Endodermal cell (in vitro differentiated cells): Measurements from ENCODE around the gene GNG12. TPM values are rescaled to one million over a fixed set of nuclear protein-coding genes. Genes with fewer than 3 reads are reported as not detected.

Experiments used
- DNase-seq: peaks from one replicate; pipeline ENCODE4 v3.0.0-alpha.2; 2017
- H3K27ac ChIP-seq: 2 replicates; pipeline ENCODE4 v1.5.1; 2013; ENCODE audit warnings: mild to moderate bottlenecking, low read depth, low read length, moderate library complexity
- H3K27me3 ChIP-seq: 2 replicates; pipeline ENCODE4 v1.6.1; 2013; ENCODE audit warnings: mild to moderate bottlenecking, low read length, moderate library complexity; ENCODE audit not compliant: insufficient read depth, control insufficient read depth, poor library complexity, severe bottlenecking
- H3K36me3 ChIP-seq: 2 replicates; pipeline ENCODE4 v1.7.0; 2013; ENCODE audit warnings: mild to moderate bottlenecking, low read length, moderate library complexity; ENCODE audit not compliant: control insufficient read depth, insufficient read depth
- H3K4me1 ChIP-seq: one replicate; pipeline ENCODE4 v1.7.0; 2013; ENCODE audit warnings: low read length; ENCODE audit not compliant: control insufficient read depth, insufficient read depth
- H3K4me3 ChIP-seq: 2 replicates; pipeline ENCODE4 v1.5.1; 2013; ENCODE audit warnings: mild to moderate bottlenecking, low read length, moderate library complexity
- H3K9ac ChIP-seq: 2 replicates; pipeline ENCODE4 v1.6.1; 2013; ENCODE audit warnings: mild to moderate bottlenecking, low read length, moderate library complexity; ENCODE audit not compliant: poor library complexity, severe bottlenecking; ENCODE audit errors: extremely low read depth
- H3K9me3 ChIP-seq: 2 replicates; pipeline ENCODE4 v1.6.1; 2013; ENCODE audit warnings: mild to moderate bottlenecking, low read length, moderate library complexity; ENCODE audit not compliant: control insufficient read depth
- H3K27ac Mint-ChIP-seq: 2 replicates; pipeline ENCODE4 v1.8.0; 2020; ENCODE audit warnings: mixed read lengths
- H3K27me3 Mint-ChIP-seq: 2 replicates; pipeline ENCODE4 v1.8.0; 2021; ENCODE audit warnings: mild to moderate bottlenecking, mixed read lengths; ENCODE audit not compliant: insufficient read depth
- H3K36me3 Mint-ChIP-seq: 2 replicates; pipeline ENCODE4 v1.8.0; 2020; ENCODE audit warnings: low read depth, mixed read lengths
- H3K4me1 Mint-ChIP-seq: 2 replicates; pipeline ENCODE4 v1.8.0; 2020; ENCODE audit warnings: mixed read lengths
- H3K4me3 Mint-ChIP-seq: 2 replicates; pipeline ENCODE4 v1.8.0; 2020; ENCODE audit warnings: mild to moderate bottlenecking, moderate library complexity, mixed read lengths
- H3K9me3 Mint-ChIP-seq: 2 replicates; pipeline ENCODE4 v1.8.0; 2020; ENCODE audit warnings: mild to moderate bottlenecking, mixed read lengths
- CTCF ChIP-seq: fragments of 200-600 bp; sonication (generic); conservative IDR thresholded peaks from 2 replicates; pipeline ENCODE4 v1.5.0; 2021; ENCODE audit warnings: antibody characterized with exemption, mild to moderate bottlenecking
- WGBS, 2 experiments: methylation state at CpG; one replicate each; pipeline versions ENCODE4 v1.1.5 to v1.1.7; 2013; ENCODE audit warnings: missing lambda C conversion rate in 2 of 2, mixed read lengths in 1 of 2; ENCODE audit not compliant: insufficient coverage in 1 of 2, insufficient read length in 1 of 2; 5-methylcytosine and 5-hydroxymethylcytosine counted together
- total RNA-seq, 2 donors: library from RNA; stranded (reverse); fragmentation: NEBNext Ultra II Directional in 1 of 2; extraction: Animal tissue kit (Norgen Biotek cat#: 25700) in 1 of 2; gene quantifications; 2 replicates in 1 of 2; 3 replicates in 1 of 2; pipeline ENCODE4 v1.2.1, GENCODE V29; 2021

GNG12 gene
- total RNA-seq, 2 donors from 2014 or later, result 7.7 to 9.2 TPM

GRCh38 chr1:67685558-67686266 lies 147.6 kb downstream of the GNG12 start:
- WGBS, 2 experiments, result 0% methylated on average over 27 to 65 of the region's 65 CpGs
- Mint-ChIP-seq H3K4me3 (peak overlapping the region; percentile 92), H3K36me3 (peaks cover 18% of the 10 kb centered on the region)

GRCh38 chr1:67685067-67685557 lies 148.2 kb downstream of the GNG12 start, which contains the start of gene GADD45A:
Gene GADD45A (plus strand): TSS chr1:67685201. CDS start chr1:67685495, 294 bp downstream.
- Mint-ChIP-seq H3K4me1 (peaks cover 30% of the 10 kb centered on the region), H3K36me3 (peaks cover 18% of the 10 kb centered on the region), H3K27ac (peak within 1 kb of the TSS; percentile 94), H3K4me3 (peak within 1 kb of the TSS; percentile 92), H3K27me3 (no peaks in the 10 kb centered on the region), H3K9me3 (no peaks in the 10 kb centered on the region)
- peak; percentile 100 for DNase-seq
- WGBS, 2 experiments, result 0% methylated on average over 19 to 39 of the region's 39 CpGs
- Histone ChIP-seq H3K4me3 (peak within 1 kb of the TSS; percentile 91), H3K4me1 (peaks cover 20% of the 10 kb centered on the region), H3K27me3 (no peaks in the 10 kb centered on the region), H3K9me3 (no peaks in the 10 kb centered on the region), H3K27ac (peak within 1 kb of the TSS; percentile 88), H3K9ac (peak within 1 kb of the TSS; percentile 77), H3K36me3 (peaks cover 32% of the 10 kb centered on the region)
- TF ChIP-seq CTCF, result no peak

More at GRCh38 chr1:67685558-67686266, 147.6 kb downstream of the GNG12 start:
- peak overlapping the region; percentile 94 for H3K27ac Mint-ChIP-seq
- Histone ChIP-seq H3K4me1 (peaks cover 20% of the 10 kb centered on the region), H3K27ac (peak overlapping the region; percentile 88), H3K27me3 (no peaks in the 10 kb centered on the region), H3K36me3 (peaks cover 32% of the 10 kb centered on the region), H3K9me3 (no peaks in the 10 kb centered on the region), H3K4me3 (peak overlapping the region; percentile 91), H3K9ac (peak overlapping the region; percentile 77)
- no peak for TF ChIP-seq CTCF
- no peaks in the 10 kb centered on the region for H3K9me3 Mint-ChIP-seq
- no peaks in the 10 kb centered on the region for H3K27me3 Mint-ChIP-seq
- peaks cover 33% of the 10 kb centered on the region for H3K4me1 Mint-ChIP-seq
- peak; percentile 80 for DNase-seq

GRCh38 chr1:67684526-67685066 lies 148.7 kb downstream of the GNG12 start:
- Mint-ChIP-seq H3K27ac (no peak overlapping the region), H3K4me1 (peaks cover 26% of the 10 kb centered on the region), H3K36me3 (peaks cover 18% of the 10 kb centered on the region), H3K27me3 (no peaks in the 10 kb centered on the region), H3K9me3 (no peaks in the 10 kb centered on the region), H3K4me3 (peak overlapping the region; percentile 92)
- Histone ChIP-seq H3K4me1 (peaks cover 17% of the 10 kb centered on the region), H3K36me3 (peaks cover 32% of the 10 kb centered on the region), H3K4me3 (peak overlapping the region; percentile 67), H3K9me3 (no peaks in the 10 kb centered on the region), H3K27ac (no peak overlapping the region), H3K27me3 (no peaks in the 10 kb centered on the region), H3K9ac (no peak overlapping the region)
- DNase-seq, result no peak
- TF ChIP-seq CTCF, result no peak
- 12 to 55% methylated on average over 4 to 20 of the region's 20 CpGs for WGBS, 2 experiments
